ENCODE data around the gene ATG7.

Gene ATG7

GRCh38 chr3:11575677-11576076 lies 303.5 kb downstream of the ATG7 start:
- no peaks in the 10 kb centered on the region for H3K9me3 ChIP-seq (replicated peaks; ENCODE audit: insufficient read depth, low read length)
- DNase-seq, result no peak
- H3K79me2 ChIP-seq (ENCODE audit: low read length), result peaks cover 29% of the 10 kb centered on the region
- no peaks in the 10 kb centered on the region for H3K9me2 ChIP-seq (replicated peaks; ENCODE audit: insufficient read depth, low read length)
- no peak overlapping the region for H2AFZ ChIP-seq (ENCODE audit: low read length)
- no peaks in the 10 kb centered on the region; the same call in 1 of the 2 replicates for H4K20me1 ChIP-seq (ENCODE audit: insufficient read depth, low read length)
- H3K4me2 ChIP-seq (ENCODE audit: low read depth, low read length), result no peak overlapping the region
- no peaks in the 10 kb centered on the region for H3F3A ChIP-seq (ENCODE audit: insufficient read depth, low read length)
- TF ChIP-seq CTCF (IDR thresholded peaks at IDR 0.05; ENCODE audit: low read length) (no peak), EZH2 (optimal IDR thresholded peaks at IDR 0.05; ENCODE audit: low read depth, low read length) (no peak), EZH2phosphoT487 (IDR thresholded peaks at IDR 0.05; ENCODE audit: low read length) (no peak)
- H3K27ac ChIP-seq (ENCODE audit: low read length), result no peak overlapping the region
- no peak overlapping the region for H3K9ac ChIP-seq (ENCODE audit: low read length)
- no peaks in the 10 kb centered on the region for H3K4me1 ChIP-seq (ENCODE audit: low read length)
- H3K36me3 ChIP-seq (replicated peaks; ENCODE audit: insufficient read depth, low read length), result no peaks in the 10 kb centered on the region; the same call in 1 of the 2 replicates
- H3K4me3 ChIP-seq (ENCODE audit: low read length), result no peak overlapping the region
- no peaks in the 10 kb centered on the region for H3K27me3 ChIP-seq (replicated peaks; ENCODE audit: insufficient read depth, low read length)

- Histone ChIP-seq H3K36me3 (replicated peaks; ENCODE audit: insufficient read depth, low read length) (no peaks in the 10 kb centered on the region; the same call in 1 of the 2 replicates), H3K9ac (ENCODE audit: low read length) (no peak overlapping the region), H3K9me2 (replicated peaks; ENCODE audit: insufficient read depth, low read length) (no peaks in the 10 kb centered on the region), H3K9me3 (replicated peaks; ENCODE audit: insufficient read depth, low read length) (no peaks in the 10 kb centered on the region), H3K4me2 (ENCODE audit: low read depth, low read length) (no peak overlapping the region), H3F3A (ENCODE audit: insufficient read depth, low read length) (no peaks in the 10 kb centered on the region), H3K79me2 (ENCODE audit: low read length) (peaks cover 32% of the 10 kb centered on the region), H2AFZ (ENCODE audit: low read length) (no peak overlapping the region), H4K20me1 (ENCODE audit: insufficient read depth, low read length) (no peaks in the 10 kb centered on the region; the same call in 1 of the 2 replicates), H3K27ac (ENCODE audit: low read length) (no peak overlapping the region), H3K4me1 (ENCODE audit: low read length) (no peaks in the 10 kb centered on the region), H3K27me3 (replicated peaks; ENCODE audit: insufficient read depth, low read length) (no peaks in the 10 kb centered on the region), H3K4me3 (ENCODE audit: low read length) (no peak overlapping the region)
- DNase-seq, result no peak
- TF ChIP-seq CTCF (IDR thresholded peaks at IDR 0.05; ENCODE audit: low read length) (no peak), EZH2 (optimal IDR thresholded peaks at IDR 0.05; ENCODE audit: low read depth, low read length) (no peak), EZH2phosphoT487 (IDR thresholded peaks at IDR 0.05; ENCODE audit: low read length) (no peak)
These were observed 304.3 kb downstream of the ATG7 start for GRCh38 chr3:11576453-11576852.

GRCh38 chr3:11578169-11578568 lies 306.0 kb downstream of the ATG7 start:
- Histone ChIP-seq H3K9ac (ENCODE audit: low read length) (no peak overlapping the region), H3K9me3 (replicated peaks; ENCODE audit: insufficient read depth, low read length) (no peaks in the 10 kb centered on the region), H3K4me2 (ENCODE audit: low read depth, low read length) (no peak overlapping the region), H4K20me1 (ENCODE audit: insufficient read depth, low read length) (no peaks in the 10 kb centered on the region; the same call in 1 of the 2 replicates), H3F3A (ENCODE audit: insufficient read depth, low read length) (no peaks in the 10 kb centered on the region), H3K79me2 (ENCODE audit: low read length) (peaks cover 43% of the 10 kb centered on the region), H3K27ac (ENCODE audit: low read length) (no peak overlapping the region), H3K36me3 (replicated peaks; ENCODE audit: insufficient read depth, low read length) (no peaks in the 10 kb centered on the region; the same call in 1 of the 2 replicates), H3K4me1 (ENCODE audit: low read length) (no peaks in the 10 kb centered on the region), H3K4me3 (ENCODE audit: low read length) (no peak overlapping the region), H3K27me3 (replicated peaks; ENCODE audit: insufficient read depth, low read length) (no peaks in the 10 kb centered on the region), H3K9me2 (replicated peaks; ENCODE audit: insufficient read depth, low read length) (no peaks in the 10 kb centered on the region), H2AFZ (ENCODE audit: low read length) (no peak overlapping the region)
- no peak for TF ChIP-seq CTCF (IDR thresholded peaks at IDR 0.05; ENCODE audit: low read length)
- no peak for TF ChIP-seq EZH2phosphoT487 (IDR thresholded peaks at IDR 0.05; ENCODE audit: low read length)
- TF ChIP-seq EZH2 (optimal IDR thresholded peaks at IDR 0.05; ENCODE audit: low read depth, low read length), result no peak
- no peak for DNase-seq

Measured in MM.1S (cell line).